IgD-negative memory B cell (primary cell): ENCODE measurements around the gene MUC4. TPM values are rescaled to one million over a fixed set of nuclear protein-coding genes. Genes with fewer than 3 reads are reported as not detected.

ENCODE experiments used
- H3K27ac Mint-ChIP-seq, 3 donors: one replicate each; pipeline ENCODE4 v1.8.0; 2020 to 2022; ENCODE audit warnings: mild to moderate bottlenecking in 3 of 3, mixed read lengths in 3 of 3, moderate library complexity in 1 of 3
- H3K27me3 Mint-ChIP-seq: one replicate; pipeline ENCODE4 v1.8.0; 2021; ENCODE audit warnings: mixed read lengths
- H3K36me3 Mint-ChIP-seq: one replicate; pipeline ENCODE4 v1.8.0; 2020; ENCODE audit warnings: mild to moderate bottlenecking, mixed read lengths
- H3K4me1 Mint-ChIP-seq, 3 donors: one replicate each; pipeline ENCODE4 v1.8.0; 2020 to 2022; ENCODE audit warnings: mixed read lengths in 3 of 3, mild to moderate bottlenecking in 1 of 3
- H3K4me3 Mint-ChIP-seq, 4 donors: one replicate each; pipeline ENCODE4 v1.8.0; 2020 to 2022; ENCODE audit warnings: mild to moderate bottlenecking in 4 of 4, mixed read lengths in 4 of 4, moderate library complexity in 3 of 4
- H3K9me3 Mint-ChIP-seq, 3 donors: one replicate each; pipeline ENCODE4 v1.8.0; 2020 to 2021; ENCODE audit warnings: mixed read lengths in 3 of 3, mild to moderate bottlenecking in 1 of 3
- polyA plus RNA-seq: library from polyadenylated mRNA; unstranded; fragments of 300-500 nt; fragmentation: Illumina TruSeq; gene quantifications from one replicate; pipeline ENCODE4 v1.2.3, GENCODE V29; 2021

Gene MUC4
- 0.01 TPM for polyA plus RNA-seq

GRCh38 chr3:195811756-195812155 is at the start of gene MUC4:
MUC4 (minus strand) TSS chr3:195811929; CDS start chr3:195811817, 112 bp downstream.
- peaks cover 8% of the 10 kb centered on the region for H3K27me3 Mint-ChIP-seq
- H3K4me1 Mint-ChIP-seq, result peaks cover 0 to 1% (median 0%) of the 10 kb centered on the region in 3 donors
- no peak within 1 kb of the TSS for H3K4me3 Mint-ChIP-seq
- H3K36me3 Mint-ChIP-seq, result no peaks in the 10 kb centered on the region
- peak within 1 kb of the TSS in 1 of 3 donors; percentile 23 for H3K27ac Mint-ChIP-seq
- H3K9me3 Mint-ChIP-seq, result no peaks in the 10 kb centered on the region

- Mint-ChIP-seq H3K9me3 (no peaks in the 10 kb centered on the region), H3K27ac (peak overlapping the region in 1 of 3 donors; percentile 44), H3K4me3 (peak overlapping the region in 1 of 4 donors; percentile 8), H3K36me3 (no peaks in the 10 kb centered on the region), H3K27me3 (peaks cover 2% of the 10 kb centered on the region), H3K4me1 (peaks cover 0 to 10% (median 9%) of the 10 kb centered on the region in 3 donors)
Measured at GRCh38 chr3:195860456-195860855, 48.7 kb upstream of the MUC4 start.

GRCh38 chr3:195859846-195860411 is 48.2 kb upstream of the MUC4 start:
- H3K4me3 Mint-ChIP-seq, result peak overlapping the region in 1 of 4 donors; percentile 63
- H3K9me3 Mint-ChIP-seq, result no peaks in the 10 kb centered on the region
- peak overlapping the region in 1 of 3 donors; percentile 39 for H3K27ac Mint-ChIP-seq
- H3K27me3 Mint-ChIP-seq, result peaks cover 2% of the 10 kb centered on the region
- peaks cover 0 to 7% (median 7%) of the 10 kb centered on the region in 3 donors for H3K4me1 Mint-ChIP-seq
- H3K36me3 Mint-ChIP-seq, result no peaks in the 10 kb centered on the region

GRCh38 chr3:195859061-195859845 is 47.5 kb upstream of the MUC4 start:
- Mint-ChIP-seq H3K27ac (peak overlapping the region in 1 of 3 donors; percentile 39), H3K4me1 (peaks cover 0 to 6% (median 4%) of the 10 kb centered on the region in 3 donors), H3K36me3 (no peaks in the 10 kb centered on the region), H3K27me3 (peaks cover 2% of the 10 kb centered on the region), H3K4me3 (peak overlapping the region in 2 of 4 donors; percentile 67 to 92), H3K9me3 (no peaks in the 10 kb centered on the region)

GRCh38 chr3:195856410-195857084 is 44.8 kb upstream of the MUC4 start:
- peak overlapping the region in 1 of 3 donors; percentile 53 for H3K27ac Mint-ChIP-seq
- H3K27me3 Mint-ChIP-seq, result peaks cover 2% of the 10 kb centered on the region
- H3K9me3 Mint-ChIP-seq, result no peaks in the 10 kb centered on the region
- H3K4me1 Mint-ChIP-seq, result peaks cover 0 to 5% (median 3%) of the 10 kb centered on the region in 3 donors
- no peaks in the 10 kb centered on the region for H3K36me3 Mint-ChIP-seq
- no peak overlapping the region for H3K4me3 Mint-ChIP-seq

GRCh38 chr3:195855471-195856409 is 44.0 kb upstream of the MUC4 start:
- Mint-ChIP-seq H3K27me3 (peaks cover 5% of the 10 kb centered on the region), H3K9me3 (no peaks in the 10 kb centered on the region), H3K27ac (peak overlapping the region in 1 of 3 donors; percentile 53), H3K36me3 (no peaks in the 10 kb centered on the region), H3K4me1 (peaks cover 4 to 11% (median 6%) of the 10 kb centered on the region in 3 donors), H3K4me3 (no peak overlapping the region)

- H3K9me3 Mint-ChIP-seq, result no peaks in the 10 kb centered on the region
- peaks cover 6 to 10% (median 8%) of the 10 kb centered on the region in 3 donors for H3K4me1 Mint-ChIP-seq
- H3K27ac Mint-ChIP-seq, result no peak overlapping the region
- no peak overlapping the region for H3K4me3 Mint-ChIP-seq
- H3K27me3 Mint-ChIP-seq, result peaks cover 6% of the 10 kb centered on the region
- H3K36me3 Mint-ChIP-seq, result no peaks in the 10 kb centered on the region
Measured at GRCh38 chr3:195854628-195855294, 43.0 kb upstream of the MUC4 start.

- Mint-ChIP-seq H3K4me1 (peaks cover 6 to 7% (median 6%) of the 10 kb centered on the region in 3 donors), H3K27ac (no peak overlapping the region), H3K36me3 (no peaks in the 10 kb centered on the region), H3K4me3 (no peak overlapping the region), H3K27me3 (peaks cover 4% of the 10 kb centered on the region), H3K9me3 (no peaks in the 10 kb centered on the region)
Measured at GRCh38 chr3:195853996-195854395, 42.3 kb upstream of the MUC4 start.

- H3K9me3 Mint-ChIP-seq, result no peaks in the 10 kb centered on the region
- peaks cover 4% of the 10 kb centered on the region for H3K27me3 Mint-ChIP-seq
- H3K27ac Mint-ChIP-seq, result no peak overlapping the region
- peaks cover 6 to 7% (median 6%) of the 10 kb centered on the region in 3 donors for H3K4me1 Mint-ChIP-seq
- no peak overlapping the region for H3K4me3 Mint-ChIP-seq
- H3K36me3 Mint-ChIP-seq, result no peaks in the 10 kb centered on the region
Measured at GRCh38 chr3:195853036-195853435, 41.3 kb upstream of the MUC4 start.

GRCh38 chr3:195850857-195851543 is 39.3 kb upstream of the MUC4 start:
- no peaks in the 10 kb centered on the region for H3K9me3 Mint-ChIP-seq
- peaks cover 6 to 7% (median 6%) of the 10 kb centered on the region in 3 donors for H3K4me1 Mint-ChIP-seq
- no peaks in the 10 kb centered on the region for H3K36me3 Mint-ChIP-seq
- H3K27ac Mint-ChIP-seq, result peak overlapping the region in 2 of 3 donors; percentile 12 to 31
- peaks cover 4% of the 10 kb centered on the region for H3K27me3 Mint-ChIP-seq
- H3K4me3 Mint-ChIP-seq, result peak overlapping the region in 3 of 4 donors; percentile 44 to 60 (median 44)

- Mint-ChIP-seq H3K9me3 (no peaks in the 10 kb centered on the region), H3K27ac (peak overlapping the region in 1 of 3 donors; percentile 11), H3K27me3 (peaks cover 4% of the 10 kb centered on the region), H3K4me3 (no peak overlapping the region), H3K36me3 (no peaks in the 10 kb centered on the region), H3K4me1 (peaks cover 6 to 7% (median 6%) of the 10 kb centered on the region in 3 donors)
Measured at GRCh38 chr3:195849322-195850074, 37.8 kb upstream of the MUC4 start.

- Mint-ChIP-seq H3K36me3 (no peaks in the 10 kb centered on the region), H3K9me3 (no peaks in the 10 kb centered on the region), H3K4me1 (peaks cover 6 to 7% (median 6%) of the 10 kb centered on the region in 3 donors), H3K27me3 (peaks cover 6% of the 10 kb centered on the region), H3K4me3 (no peak overlapping the region), H3K27ac (no peak overlapping the region)
Measured at GRCh38 chr3:195847055-195847950, 35.6 kb upstream of the MUC4 start.
